K562 (cell line): Measurements from ENCODE around the gene CAMK1D. TPM values are rescaled to one million over a fixed set of nuclear protein-coding genes. Genes with fewer than 3 reads are reported as not detected.

Experiments
- ATAC-seq: fragments of 200-7000 bp; cut with Tn5 transposase; 3 replicates; pipeline ENCODE4 v1.9.1; 2020; ENCODE audit warnings: moderate library complexity
- BruUV-seq: library from RNA; stranded (reverse); fragments of 400-500 nt; replicated peaks from 2 replicates; lab custom pipeline; 2021; lab: Mats Ljungman, UMichigan
- CTCF ChIA-PET: fragments of 300-600 bp; formaldehyde crosslinking; extraction: SDS; loops from one replicate; lab custom pipeline; 2021; ENCODE audit warnings: low intra/inter-chr PET ratio; lab: Yijun Ruan, JAX
- POLR2A ChIA-PET: fragments of 300-600, 350-650 bp; sonication (Branson Sonifier 250); formaldehyde crosslinking; extraction: SDS; loops from one replicate; lab custom pipeline; 2021; ENCODE audit warnings: antibody characterized with exemption, inconsistent platforms; lab: Yijun Ruan, JAX
- DNase-seq, 4 experiments: peaks; one replicate each; pipeline versions ENCODE4 v3.0.0 to v3.0.0-alpha.2; 2011 to 2018; ENCODE audit warnings: low spot score in 3 of 4, mixed read lengths in 3 of 4; ENCODE audit errors: extremely low read depth in 1 of 4
- FAIRE-seq: peaks from 2 replicates; lab custom pipeline; 2011; peaks lifted over from hg19 to GRCh38; lab: Jason Lieb, UNC
- H2AFZ ChIP-seq: 2 replicates; pipeline ENCODE4 v1.6.0; 2011; ENCODE audit warnings: low read depth, low read length, control low read depth, inconsistent platforms
- H3K27ac ChIP-seq: fragments of 200-600 bp; 3 replicates; pipeline ENCODE4 v1.8.0; 2011; ENCODE audit warnings: low read depth, mild to moderate bottlenecking, control low read depth, inconsistent platforms, low read length, moderate library complexity, mixed read lengths; ENCODE audit errors: extremely low read depth
- H3K27me3 ChIP-seq, 2 experiments: fragments of 300-600 bp in 1 of 2; 2 replicates in 1 of 2; 3 replicates in 1 of 2; pipeline versions ENCODE4 v1.6.0 to v1.8.0; 2011; ENCODE audit warnings: inconsistent platforms in 2 of 2, low read length in 2 of 2, mild to moderate bottlenecking in 1 of 2, mixed read lengths in 1 of 2, moderate library complexity in 1 of 2; ENCODE audit not compliant: control insufficient read depth in 2 of 2, insufficient read depth in 2 of 2
- H3K36me3 ChIP-seq: fragments of 300-600 bp; 3 replicates; pipeline ENCODE4 v1.8.0; 2011; ENCODE audit warnings: mild to moderate bottlenecking, low read length, inconsistent platforms; ENCODE audit not compliant: control insufficient read depth, insufficient read depth
- H3K4me1 ChIP-seq, 2 experiments: fragments of 200-600 bp in 1 of 2; replicated peaks in 1 of 2; 2 replicates in 1 of 2; 3 replicates in 1 of 2; pipeline versions ENCODE4 v1.5.1 to v1.8.0; 2011; ENCODE audit warnings: inconsistent platforms in 2 of 2, low read length in 2 of 2, mild to moderate bottlenecking in 1 of 2, mixed read lengths in 1 of 2, moderate library complexity in 1 of 2; ENCODE audit not compliant: control insufficient read depth in 2 of 2, insufficient read depth in 2 of 2
- H3K4me2 ChIP-seq: 2 replicates; pipeline ENCODE4 v1.6.1; 2011; ENCODE audit warnings: low read length, control low read depth, inconsistent platforms, mixed read lengths; ENCODE audit not compliant: insufficient read depth
- H3K4me3 ChIP-seq: fragments of 200-600 bp; sonication (generic), shearing (Covaris generic); 2 replicates; pipeline ENCODE4 v1.5.1; 2016; ENCODE audit warnings: control low read depth, inconsistent platforms
- H3K79me2 ChIP-seq: fragments of 200-600 bp; 3 replicates; pipeline ENCODE4 v1.8.0; 2011; ENCODE audit warnings: low read length, inconsistent platforms; ENCODE audit not compliant: control insufficient read depth, insufficient read depth
- H3K9ac ChIP-seq, 2 experiments: 2 replicates each; pipeline versions ENCODE4 v1.6.0 to v1.6.1; 2011; ENCODE audit warnings: low read depth in 2 of 2, low read length in 2 of 2, control low read depth in 1 of 2, inconsistent platforms in 1 of 2, mild to moderate bottlenecking in 1 of 2, mixed read lengths in 1 of 2; ENCODE audit not compliant: insufficient read depth in 1 of 2
- H3K9me1 ChIP-seq: one replicate; pipeline ENCODE4 v1.6.0; 2011; ENCODE audit warnings: inconsistent platforms, mild to moderate bottlenecking, low read length, moderate library complexity; ENCODE audit not compliant: control insufficient read depth, insufficient read depth
- H3K9me3 ChIP-seq: replicated peaks from 2 replicates; pipeline ENCODE4 v1.5.1; 2011; ENCODE audit warnings: low read depth, low read length, inconsistent platforms; ENCODE audit not compliant: control insufficient read depth, insufficient read depth
- H4K20me1 ChIP-seq: replicated peaks from 2 replicates; pipeline ENCODE4 v1.6.1; 2011; ENCODE audit warnings: low read length, inconsistent platforms, mixed read lengths; ENCODE audit not compliant: control insufficient read depth, insufficient read depth
- BCOR ChIP-seq: fragments of 450-650 bp; IDR thresholded peaks from 2 replicates; pipeline ENCODE4 v1.6.1; 2016
- VEZF1 ChIP-seq: fragments of 200-800 bp; sonication (Bioruptor generic); IDR thresholded peaks from 2 replicates; pipeline ENCODE4 v1.6.1; 2017; ENCODE audit warnings: missing genetic modification characterization, missing compliant biosample characterization
- WGBS: fragments of 100-300 bp; shearing (Covaris generic); methylation state at CpG from one replicate; pipeline ENCODE4 v1.1.6; 2016; ENCODE audit warnings: low coverage, mixed read lengths; ENCODE audit not compliant: insufficient coverage; ENCODE audit errors: missing lambda C conversion rate; 5-methylcytosine and 5-hydroxymethylcytosine counted together
- in situ Hi-C: fragments of 300-500 bp; cut with MboI; formaldehyde crosslinking; loops from 4 replicates; pipeline ENCODE4 v1.15.0; 2018; ENCODE audit warnings: inconsistent platforms, mixed read lengths
- intact Hi-C: fragments of 100-400 bp; cut with micrococcal nuclease; formaldehyde crosslinking; loops from 2 replicates; pipeline ENCODE4 v1.14.2; 2022
- polyA plus RNA-seq, 8 experiments: library from polyadenylated mRNA; depleted of rRNA in 4 of 8; stranded (reverse) in 5 of 8; unstranded in 3 of 8; fragments of >200 nt; fragmentation: Nextera tagmentation in 2 of 8; fragmentation: Illumina TruSeq in 1 of 8; extraction: Ambion mirVana in 2 of 8; extraction: Trizol in 1 of 8; gene quantifications; 2 replicates each; pipeline versions ENCODE4 v1.2.1 to v1.2.3, GENCODE V29; 2011 to 2014; ENCODE audit warnings: inconsistent platforms in 1 of 8, missing spikeins in 1 of 8
- total RNA-seq, 7 experiments: library from RNA; depleted of rRNA in 6 of 7; stranded (reverse); fragments of >200 nt in 6 of 7; fragmentation: Illumina TruSeq in 2 of 7; extraction: Trizol in 2 of 7; gene quantifications; 2 replicates each; pipeline versions ENCODE4 v1.2.1 to v1.2.3, GENCODE V29; 2011 to 2021; ENCODE audit warnings: low replicate concordance in 1 of 7

Gene CAMK1D
- total and polyA plus RNA-seq, 9 of the 15 experiments (the other 6 are each of a cell fraction or from before 2014, with no cell fraction given): 0.12 to 0.24 (median 0.20) TPM; not detected in 5

GRCh38 chr10:12484002-12484918, 134.9 kb downstream of the CAMK1D start:
- no peaks in the 10 kb centered on the region for H3K9me1 ChIP-seq
- no peak overlapping the region for H3K4me3 ChIP-seq
- peaks cover 2 to 26% of the 10 kb centered on the region in 2 experiments; a peak in 4 of 5 replicates for H3K27me3 ChIP-seq
- H3K4me2 ChIP-seq: peak overlapping the region; percentile 25
- ChIA-PET POLR2A (no interaction called here), CTCF (no interaction called here)
- WGBS: 16% methylated on average over 22 of the region's 24 CpGs
- peaks cover 0 to 6% of the 10 kb centered on the region in 2 experiments; a peak in 4 of 5 replicates for H3K4me1 ChIP-seq
- TF ChIP-seq BCOR (no peak), VEZF1 (CRISPR knock-in tag) (peak; percentile 23; the same call in 1 of the 2 replicates)
- no peak for DNase-seq
- no peak overlapping the region for H3K27ac ChIP-seq
- FAIRE-seq: no peak
- H3K9ac ChIP-seq: no peak overlapping the region
- H4K20me1 ChIP-seq: no peaks in the 10 kb centered on the region
- no peaks in the 10 kb centered on the region for H3K9me3 ChIP-seq
- no peak overlapping the region for H2AFZ ChIP-seq
- no peaks in the 10 kb centered on the region for H3K79me2 ChIP-seq
- ATAC-seq: no peak
- no peaks in the 10 kb centered on the region for H3K36me3 ChIP-seq
- no TSS peak for BruUV-seq
- in situ Hi-C loops (no loop called here), intact Hi-C loops (no loop called here)
